H1 (cell line): ENCODE data around the gene RNF130. TPM values are rescaled to one million over a fixed set of nuclear protein-coding genes. Genes with fewer than 3 reads are reported as not detected.

Source experiments
- CTCF ChIA-PET: fragments of 300-600 bp; sonication (Branson Sonifier 250); formaldehyde crosslinking; loops from one replicate; lab custom pipeline; 2021; ENCODE audit not compliant: partially characterized antibody; lab: Charles Lee
- POLR2A ChIA-PET: fragments of 300-600 bp; sonication (Branson Sonifier 250); formaldehyde crosslinking; loops from one replicate; lab custom pipeline; 2021; ENCODE audit warnings: inconsistent platforms; ENCODE audit not compliant: partially characterized antibody; lab: Charles Lee
- DNase-seq, 2 experiments: peaks; one replicate each; pipeline versions ENCODE4 v3.0.0 to v3.0.0-alpha.2; 2010 to 2022; ENCODE audit warnings: low spot score in 2 of 2, low read depth in 1 of 2, mixed read lengths in 1 of 2
- FAIRE-seq: peaks from 2 replicates; lab custom pipeline; 2011; peaks lifted over from hg19 to GRCh38; lab: Jason Lieb, UNC
- H2AFZ ChIP-seq: 2 replicates; pipeline ENCODE4 v1.8.1; 2012; ENCODE audit warnings: low read length, inconsistent platforms
- H2AK5ac ChIP-seq: 2 replicates; pipeline ENCODE4 v1.6.1; 2013; ENCODE audit warnings: low read depth, low read length
- H2BK120ac ChIP-seq: replicated peaks from 2 replicates; pipeline ENCODE3; 2013; ENCODE audit warnings: low read depth, low read length, inconsistent platforms
- H2BK12ac ChIP-seq: 2 replicates; pipeline ENCODE4 v1.6.1; 2013; ENCODE audit warnings: low read depth, low read length
- H2BK15ac ChIP-seq: 2 replicates; pipeline ENCODE4 v1.6.1; 2013; ENCODE audit warnings: low read length
- H2BK20ac ChIP-seq: 2 replicates; pipeline ENCODE4 v1.6.1; 2013; ENCODE audit warnings: low read length
- H2BK5ac ChIP-seq: 2 replicates; pipeline ENCODE4 v1.6.1; 2013; ENCODE audit warnings: low read depth, low read length
- H3K14ac ChIP-seq: 2 replicates; pipeline ENCODE4 v1.6.1; 2013; ENCODE audit warnings: inconsistent platforms; ENCODE audit not compliant: insufficient read length
- H3K18ac ChIP-seq: 2 replicates; pipeline ENCODE4 v1.6.1; 2013; ENCODE audit warnings: low read length; ENCODE audit errors: extremely low read depth
- H3K23ac ChIP-seq: 2 replicates; pipeline ENCODE4 v1.6.1; 2013; ENCODE audit warnings: inconsistent platforms; ENCODE audit not compliant: insufficient read length
- H3K23me2 ChIP-seq: 2 replicates; pipeline ENCODE4 v1.6.1; 2013; ENCODE audit warnings: low read depth, low read length
- H3K27ac ChIP-seq: 2 replicates; pipeline ENCODE4 v1.6.1; 2011; ENCODE audit warnings: low read depth, low read length, inconsistent platforms
- H3K27me3 ChIP-seq, 4 experiments: replicated peaks in 1 of 4; 1 replicate in 1 of 4; 2 replicates in 3 of 4; pipeline versions ENCODE4 v1.6.1 to v1.8.1; 2011 to 2013; ENCODE audit warnings: low read length in 3 of 4, mild to moderate bottlenecking in 3 of 4, inconsistent platforms in 2 of 4, mixed read lengths in 2 of 4, moderate library complexity in 1 of 4; ENCODE audit not compliant: control insufficient read depth in 3 of 4, insufficient read depth in 3 of 4; ENCODE audit errors: extremely low read depth in 1 of 4
- H3K36me3 ChIP-seq, 4 experiments: 2 replicates each; pipeline versions ENCODE4 v1.6.1 to v1.8.1; 2011 to 2013; ENCODE audit warnings: mild to moderate bottlenecking in 4 of 4, low read length in 3 of 4, moderate library complexity in 2 of 4, control low read depth in 1 of 4, inconsistent platforms in 1 of 4; ENCODE audit not compliant: insufficient read depth in 4 of 4, control insufficient read depth in 2 of 4
- H3K4ac ChIP-seq: replicated peaks from 2 replicates; pipeline ENCODE3; 2013; ENCODE audit warnings: low read length, low read depth, mixed read lengths, inconsistent platforms; ENCODE audit not compliant: insufficient read length
- H3K4me1 ChIP-seq, 4 experiments: replicated peaks in 1 of 4; 1 replicate in 1 of 4; 2 replicates in 3 of 4; pipeline versions ENCODE4 v1.6.1 to v1.8.1; 2011 to 2013; ENCODE audit warnings: low read length in 3 of 4, inconsistent platforms in 2 of 4, mixed read lengths in 1 of 4; ENCODE audit not compliant: insufficient read depth in 4 of 4, control insufficient read depth in 3 of 4
- H3K4me2 ChIP-seq, 2 experiments: 2 replicates each; pipeline versions ENCODE4 v1.6.1 to v1.8.1; 2011 to 2013; ENCODE audit warnings: low read depth in 2 of 2, low read length in 2 of 2, control low read depth in 1 of 2, inconsistent platforms in 1 of 2, mild to moderate bottlenecking in 1 of 2; ENCODE audit not compliant: insufficient read depth in 1 of 2
- H3K4me3 ChIP-seq, 4 experiments: fragments of 200-600, 300-600 bp in 1 of 4; sonication (generic), shearing (Covaris generic), sonication (Bioruptor Twin) in 1 of 4; 2 replicates each; pipeline versions ENCODE4 v1.5.1 to v1.8.1; 2011 to 2016; ENCODE audit warnings: low read length in 4 of 4, low read depth in 3 of 4, control low read depth in 2 of 4, inconsistent platforms in 2 of 4, mild to moderate bottlenecking in 2 of 4, mixed read lengths in 1 of 4, moderate library complexity in 1 of 4; ENCODE audit not compliant: insufficient read depth in 2 of 4; ENCODE audit errors: extremely low read depth in 1 of 4
- H3K56ac ChIP-seq: replicated peaks from 2 replicates; pipeline ENCODE3; 2013; ENCODE audit warnings: low read depth, mild to moderate bottlenecking, mixed read lengths, low read length, inconsistent platforms; ENCODE audit not compliant: insufficient read length
- H3K79me1 ChIP-seq: 2 replicates; pipeline ENCODE4 v1.6.1; 2013; ENCODE audit warnings: low read depth, low read length, control low read depth
- H3K79me2 ChIP-seq, 2 experiments: 2 replicates each; pipeline versions ENCODE4 v1.6.1 to v1.8.1; 2012 to 2013; ENCODE audit warnings: low read length in 2 of 2, mild to moderate bottlenecking in 2 of 2, inconsistent platforms in 1 of 2; ENCODE audit not compliant: insufficient read depth in 2 of 2, control insufficient read depth in 1 of 2
- H3K9ac ChIP-seq, 4 experiments: replicated peaks in 1 of 4; 1 replicate in 1 of 4; 2 replicates in 3 of 4; pipeline versions ENCODE4 v1.6.1 to v1.8.1; 2011 to 2013; ENCODE audit warnings: low read depth in 3 of 4, low read length in 3 of 4, control low read depth in 2 of 4, mild to moderate bottlenecking in 2 of 4, moderate library complexity in 2 of 4, inconsistent platforms in 1 of 4; ENCODE audit errors: extremely low read depth in 1 of 4
- H3K9me3 ChIP-seq, 2 experiments: 2 replicates each; pipeline versions ENCODE4 v1.6.1 to v1.8.1; 2012 to 2013; ENCODE audit warnings: mild to moderate bottlenecking in 2 of 2, moderate library complexity in 2 of 2, control low read depth in 1 of 2, inconsistent platforms in 1 of 2, low read depth in 1 of 2, low read length in 1 of 2, mixed read lengths in 1 of 2; ENCODE audit not compliant: insufficient read depth in 2 of 2
- H4K20me1 ChIP-seq, 2 experiments: replicated peaks in 1 of 2; 2 replicates each; pipeline versions ENCODE3 to v1.8.1; 2011 to 2013; ENCODE audit warnings: inconsistent platforms in 2 of 2, low read length in 2 of 2, mild to moderate bottlenecking in 1 of 2; ENCODE audit not compliant: insufficient read depth in 2 of 2, control insufficient read depth in 1 of 2
- H4K5ac ChIP-seq: 2 replicates; pipeline ENCODE4 v1.6.1; 2013; ENCODE audit warnings: low read length, low read depth, mixed read lengths, inconsistent platforms; ENCODE audit not compliant: insufficient read length
- H4K8ac ChIP-seq: 2 replicates; pipeline ENCODE4 v1.8.0; 2013; ENCODE audit warnings: mild to moderate bottlenecking, moderate library complexity, low read length, inconsistent platforms; ENCODE audit not compliant: insufficient read depth; ENCODE audit errors: extremely low read depth
- H4K91ac ChIP-seq: replicated peaks from 2 replicates; pipeline ENCODE3; 2013; ENCODE audit warnings: low read length, mixed read lengths, inconsistent platforms; ENCODE audit not compliant: insufficient read length
- JUN ChIP-seq: IDR thresholded peaks from 2 replicates; pipeline ENCODE4 v1.6.1; 2011; ENCODE audit warnings: low read depth, mild to moderate bottlenecking, improper control_type of control experiment, low read length
- polyA plus RNA-seq, 7 experiments: library from polyadenylated mRNA; depleted of rRNA in 3 of 7; stranded (reverse) in 5 of 7; unstranded in 2 of 7; fragments of >200 nt in 5 of 7; fragments of 200-250 nt in 2 of 7; gene quantifications; 1 replicate in 5 of 7; 2 replicates in 1 of 7; 4 replicates in 1 of 7; pipeline versions ENCODE4 v1.2.1 to v1.2.3, GENCODE V29; 2011 to 2013; ENCODE audit warnings: missing spikeins in 2 of 7, mixed read lengths in 2 of 7
- total RNA-seq: library from RNA; stranded (reverse); fragmentation: NEBNext Ultra II Directional; extraction: Animal tissue kit (Norgen Biotek cat#: 25700); gene quantifications from 2 replicates; pipeline ENCODE4 v1.2.1, GENCODE V29; 2021

RNF130 gene
- total and polyA plus RNA-seq, 2 of the 8 experiments (the other 6 are each of a cell fraction or from before 2014, with no cell fraction given): 65.1 to 70.0 TPM

DNA sequence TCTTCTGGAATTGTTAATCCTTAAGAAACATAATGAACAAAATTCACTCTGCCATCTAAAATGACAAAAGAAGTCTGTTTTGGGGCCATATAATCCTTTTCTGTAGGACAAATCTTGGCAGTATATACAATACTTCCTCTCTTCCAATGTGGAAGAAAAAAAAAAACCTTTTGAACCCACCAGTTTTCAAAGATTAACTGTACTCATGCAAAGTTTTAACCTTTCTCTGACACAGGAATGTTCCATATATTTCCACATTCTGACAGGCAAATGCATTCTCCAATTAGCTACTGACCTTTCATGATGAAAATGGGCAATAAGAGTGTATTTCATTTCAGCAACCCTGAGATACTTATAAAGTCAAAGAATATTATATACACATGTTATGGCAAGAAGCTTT, 65.4 kb downstream of the RNF130 start:
- CTCF ChIA-PET: interaction anchor here (1.8 kb wide), 1 partner anchor 16 kb away, joined by 4 read pairs; no protein-coding TSS in a partner anchor
- H3K23me2 ChIP-seq: no peaks in the 10 kb centered on the region; the same call in 1 of the 2 replicates
- H3K23ac ChIP-seq: no peak overlapping the region
- no peak overlapping the region for H2BK120ac ChIP-seq
- H4K20me1 ChIP-seq: peaks cover 2 to 5% of the 10 kb centered on the region in 2 experiments
- H3K18ac ChIP-seq: no peak overlapping the region
- H2BK20ac ChIP-seq: no peak overlapping the region
- H4K91ac ChIP-seq: no peak overlapping the region
- no peak overlapping the region for H2AFZ ChIP-seq
- H2BK5ac ChIP-seq: no peak overlapping the region
- H3K27ac ChIP-seq: no peak overlapping the region
- H4K8ac ChIP-seq: no peak overlapping the region
- FAIRE-seq: no peak
- H3K4me1 ChIP-seq: peaks cover 0 to 6% (median 3%) of the 10 kb centered on the region in 4 experiments; a peak in 2 of 7 replicates
- H4K5ac ChIP-seq: no peak overlapping the region
- no peak overlapping the region for H3K4ac ChIP-seq
- peaks cover 0 to 40% of the 10 kb centered on the region in 2 experiments; a peak in 2 of 4 replicates for H3K79me2 ChIP-seq
- H3K4me3 ChIP-seq: no peak overlapping the region
- H2BK15ac ChIP-seq: no peak overlapping the region
- H3K14ac ChIP-seq: no peak overlapping the region
- H3K36me3 ChIP-seq: peaks cover 0 to 20% (median 5%) of the 10 kb centered on the region in 4 experiments; a peak in 5 of 8 replicates
- no peak overlapping the region for H3K56ac ChIP-seq
- H3K4me2 ChIP-seq: no peak overlapping the region
- H3K9me3 ChIP-seq: no peaks in the 10 kb centered on the region
- POLR2A ChIA-PET: no interaction called here
- H2AK5ac ChIP-seq: no peak overlapping the region
- no peaks in the 10 kb centered on the region for H3K27me3 ChIP-seq
- no peak overlapping the region for H3K9ac ChIP-seq
- no peak for DNase-seq
- H2BK12ac ChIP-seq: no peak overlapping the region
- peaks cover 5% of the 10 kb centered on the region; the same call in 1 of the 2 replicates for H3K79me1 ChIP-seq
- no peak for TF ChIP-seq JUN
